Ramos (cell line): ENCODE measurements around the gene DHX40.

Experiments
- in situ Hi-C: fragments of 300-500 bp; cut with MboI; formaldehyde crosslinking; loops from one replicate; pipeline ENCODE4 v1.14.3; 2022; ENCODE audit warnings: low sequenced_read_pairs; ENCODE audit not compliant: unreplicated experiment

DHX40 gene

DNA sequence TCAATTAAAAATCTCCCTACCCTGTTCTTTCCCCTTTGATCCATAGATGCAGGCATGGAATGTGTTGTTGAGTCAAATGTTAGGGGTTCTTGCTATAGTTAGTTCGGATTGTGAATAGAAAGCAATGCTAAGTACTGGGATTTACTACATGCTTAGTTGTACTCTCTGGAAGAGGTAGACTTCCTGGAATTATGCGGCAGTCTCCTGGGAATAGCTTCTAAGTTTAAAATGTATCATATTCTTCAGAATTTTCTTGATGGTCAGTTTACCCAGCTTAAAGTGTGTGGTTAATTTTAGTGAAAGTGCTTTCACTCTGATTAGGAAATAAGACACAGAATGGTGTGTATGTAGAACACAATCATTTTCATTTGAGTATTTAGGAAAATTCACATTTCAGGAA, 57.7 kb downstream of the DHX40 start:
- in situ Hi-C loops, result no loop called here

DNA sequence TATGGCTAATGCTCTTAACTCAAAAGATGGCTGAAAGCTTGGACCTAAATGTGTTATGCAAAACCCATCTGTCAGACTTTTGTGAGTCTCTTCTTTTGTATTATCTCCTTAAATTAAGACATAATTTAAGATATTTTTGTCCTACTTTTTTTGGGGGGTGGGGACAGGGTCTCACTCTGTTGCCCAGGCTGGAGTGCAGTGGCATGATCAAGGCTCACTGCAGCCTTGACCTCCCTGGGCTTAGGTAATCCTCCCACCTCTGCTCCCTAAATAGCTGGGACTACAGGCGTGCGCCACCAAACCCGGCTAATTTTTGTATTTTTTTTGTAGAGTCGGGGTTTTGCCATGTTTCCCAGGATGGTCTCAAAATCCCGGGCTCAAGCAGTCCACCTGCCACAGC, 61.3 kb downstream of the DHX40 start:
- in situ Hi-C loops, result no loop called here

DNA sequence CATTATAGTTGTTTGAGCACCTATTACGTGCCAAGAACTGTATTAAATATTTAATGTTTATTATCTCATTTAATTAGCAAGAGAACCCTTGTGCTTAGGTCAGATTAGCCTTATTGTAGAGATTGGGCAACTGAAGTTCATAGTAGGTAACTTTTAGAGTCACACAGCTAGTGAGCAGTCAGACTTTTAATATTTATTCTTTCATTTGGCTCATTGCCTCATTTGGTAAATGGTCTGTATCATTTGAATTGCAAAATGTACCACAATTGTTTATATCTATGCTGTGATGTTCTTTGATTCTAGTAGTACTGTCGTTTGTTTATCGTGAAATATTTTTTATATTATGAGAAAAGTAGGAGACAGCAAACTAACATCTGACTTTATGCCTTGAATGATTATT, 61.9 kb downstream of the DHX40 start:
- in situ Hi-C loops, result no loop called here

GRCh38 chr17:59627770-59628171, 62.4 kb downstream of the DHX40 start:
- in situ Hi-C loops, result no loop called here

- in situ Hi-C loops, result no loop called here
These were observed 63.8 kb downstream of the DHX40 start for GRCh38 chr17:59629174-59629573.

GRCh38 chr17:59631276-59631675, 65.9 kb downstream of the DHX40 start:
- in situ Hi-C loops, result no loop called here

- in situ Hi-C loops, result no loop called here
These were observed 67.0 kb downstream of the DHX40 start for GRCh38 chr17:59632398-59632797.

- in situ Hi-C loops, result no loop called here
These were observed 68.4 kb downstream of the DHX40 start for GRCh38 chr17:59633658-59634359.

GRCh38 chr17:59634632-59635541, 69.5 kb downstream of the DHX40 start:
- in situ Hi-C loops, result no loop called here

- in situ Hi-C loops, result no loop called here
These were observed 72.4 kb downstream of the DHX40 start for GRCh38 chr17:59637611-59638310.

GRCh38 chr17:59638553-59638952, 73.1 kb downstream of the DHX40 start:
- in situ Hi-C loops, result no loop called here

DNA sequence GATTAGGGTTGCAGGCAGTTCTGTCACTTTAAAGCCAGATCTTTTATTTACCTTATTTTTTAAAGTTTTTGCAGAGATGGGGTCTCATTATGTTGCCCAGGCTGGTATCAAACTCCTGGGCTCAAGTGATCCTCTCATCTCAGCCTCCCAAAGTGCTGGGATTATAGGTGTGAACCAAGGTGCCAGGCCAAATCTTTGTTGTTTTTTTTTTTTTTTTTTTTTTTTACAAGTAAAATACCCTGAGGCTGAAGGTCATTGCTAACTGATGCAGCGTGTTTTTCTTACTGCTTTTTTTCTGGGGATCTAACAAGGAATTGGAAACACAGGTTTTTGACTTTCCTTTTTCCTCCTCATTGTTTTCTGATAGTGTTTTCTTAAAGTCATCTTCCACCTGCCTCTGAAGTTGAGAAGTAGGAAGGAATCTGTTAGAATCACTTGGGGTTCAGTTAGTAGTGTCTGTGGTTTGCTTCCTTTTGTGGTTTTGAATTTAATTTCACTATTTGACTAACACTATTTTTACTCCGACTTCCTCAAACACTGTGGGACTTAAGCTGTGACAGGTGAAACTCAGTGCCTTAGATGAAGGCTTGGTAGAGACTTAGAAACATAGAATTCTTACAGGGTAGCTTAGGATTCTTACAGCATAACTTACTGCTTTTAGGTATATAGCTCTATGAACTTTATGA, 76.5 kb downstream of the DHX40 start:
- in situ Hi-C loops, result no loop called here

DNA sequence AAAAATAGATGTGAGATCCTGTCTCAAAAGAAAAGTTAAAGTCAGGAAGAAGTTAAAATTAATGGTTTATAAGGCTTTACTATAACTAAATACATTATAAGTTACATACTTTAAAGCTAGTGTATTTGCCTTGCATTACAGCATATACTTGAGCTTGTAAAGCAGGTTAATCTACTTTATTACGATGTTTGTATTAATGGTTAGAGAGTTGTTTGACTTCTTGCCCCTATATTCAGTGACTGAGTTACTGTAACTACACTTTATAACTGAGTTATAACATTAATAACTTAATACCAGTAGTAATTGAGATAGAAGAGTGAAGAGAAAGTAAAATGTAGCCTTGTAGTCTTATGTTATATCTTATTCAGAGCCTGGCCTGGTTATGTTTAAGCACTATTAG, 77.2 kb downstream of the DHX40 start:
- in situ Hi-C loops, result no loop called here

GRCh38 chr17:59643159-59644140, 78.0 kb downstream of the DHX40 start:
- in situ Hi-C loops, result no loop called here

DNA sequence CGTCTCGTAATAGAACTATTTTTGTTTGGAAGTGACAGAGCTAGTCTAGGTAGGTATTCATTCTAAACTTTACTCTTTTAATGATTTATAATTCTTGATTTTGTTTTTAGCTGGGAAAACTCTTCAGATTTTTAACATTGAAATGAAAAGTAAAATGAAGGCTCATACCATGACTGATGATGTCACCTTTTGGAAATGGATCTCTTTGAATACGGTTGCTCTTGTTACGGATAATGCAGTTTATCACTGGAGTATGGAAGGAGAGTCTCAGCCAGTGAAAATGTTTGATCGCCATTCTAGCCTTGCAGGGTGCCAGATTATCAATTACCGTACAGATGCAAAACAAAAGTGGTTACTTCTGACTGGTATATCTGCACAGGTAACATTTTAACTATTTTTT, 81.9 kb downstream of the DHX40 start:
- in situ Hi-C loops, result no loop called here

GRCh38 chr17:59649886-59650285, 84.5 kb downstream of the DHX40 start:
- in situ Hi-C loops, result no loop called here

GRCh38 chr17:59650642-59651041, 85.2 kb downstream of the DHX40 start:
- in situ Hi-C loops, result no loop called here

- in situ Hi-C loops, result no loop called here
These were observed 85.9 kb downstream of the DHX40 start for GRCh38 chr17:59651346-59651745.

GRCh38 chr17:59652119-59652518, 86.7 kb downstream of the DHX40 start:
- in situ Hi-C loops, result no loop called here
